ENCODE data around the gene C10orf71.

The C10orf71 gene

GRCh38 chr10:49318755-49319154 lies 19.8 kb downstream of the C10orf71 start:
- no peak for DNase-seq

GRCh38 chr10:49319206-49319605 lies 20.2 kb downstream of the C10orf71 start:
- DNase-seq: no peak

GRCh38 chr10:49320191-49320590 lies 21.2 kb downstream of the C10orf71 start:
- DNase-seq: no peak

GRCh38 chr10:49321021-49321420 lies 22.1 kb downstream of the C10orf71 start:
- DNase-seq: no peak

GRCh38 chr10:49322371-49323170 lies 23.6 kb downstream of the C10orf71 start:
- DNase-seq: no peak

- no peak for DNase-seq
Observed at GRCh38 chr10:49323171-49323895, 24.4 kb downstream of the C10orf71 start.

GRCh38 chr10:49323896-49324270 lies 24.9 kb downstream of the C10orf71 start:
- DNase-seq: no peak

GRCh38 chr10:49324711-49325110 lies 25.7 kb downstream of the C10orf71 start:
- no peak for DNase-seq

GRCh38 chr10:49325131-49325915 lies 26.4 kb downstream of the C10orf71 start:
- no peak for DNase-seq

- DNase-seq: no peak
Observed at GRCh38 chr10:49325916-49326783, 27.2 kb downstream of the C10orf71 start.

- DNase-seq: no peak
Observed at GRCh38 chr10:49327036-49327813, 28.3 kb downstream of the C10orf71 start.

- no peak for DNase-seq
Observed at GRCh38 chr10:49328401-49329145, 29.6 kb downstream of the C10orf71 start.

GRCh38 chr10:49329146-49329505 lies 30.2 kb downstream of the C10orf71 start:
- no peak for DNase-seq

GRCh38 chr10:49330127-49330665 lies 31.2 kb downstream of the C10orf71 start:
- DNase-seq: no peak

- DNase-seq: no peak
Observed at GRCh38 chr10:49331431-49331830, 32.5 kb downstream of the C10orf71 start.

- no peak for DNase-seq
Observed at GRCh38 chr10:49332333-49332732, 33.4 kb downstream of the C10orf71 start.

- DNase-seq: no peak
Observed at GRCh38 chr10:49332768-49333167, 33.8 kb downstream of the C10orf71 start.

- no peak for DNase-seq
Observed at GRCh38 chr10:49333192-49333591, 34.2 kb downstream of the C10orf71 start.

- no peak for DNase-seq
Observed at GRCh38 chr10:49334964-49335363, 36.0 kb downstream of the C10orf71 start.

- no peak for DNase-seq
Observed at GRCh38 chr10:49335364-49335972, 36.5 kb downstream of the C10orf71 start.
